8988T (cell line): ENCODE measurements around the gene FRAS1.
"Not testable (repeated sequence)": the region's sequence is repeated elsewhere in the genome, so short reads cannot be mapped to it uniquely, and the experiment has no call there.

Experiments
- DNase-seq: peaks from one replicate; pipeline ENCODE4 v3.0.0; 2011

Gene FRAS1

DNA sequence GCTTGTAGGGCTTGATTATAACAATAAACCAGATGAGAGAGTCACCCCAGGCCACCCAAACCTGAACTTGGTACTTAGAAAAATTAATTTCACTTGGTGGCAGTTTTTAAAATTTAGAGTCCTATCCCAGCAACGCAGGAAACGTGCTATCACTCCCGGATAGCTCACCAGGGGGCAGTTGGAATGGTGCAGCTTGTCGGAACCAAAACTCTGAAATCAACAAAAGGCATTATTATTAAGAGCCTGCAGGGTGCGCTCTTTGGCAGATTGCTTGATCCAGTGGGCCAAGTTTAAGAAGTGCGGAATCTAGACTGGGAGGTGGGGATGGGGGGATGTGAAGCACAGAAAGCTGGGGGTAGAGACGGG lies 2.4 kb downstream of the FRAS1 start:
- peak; percentile 53 for DNase-seq

DNA sequence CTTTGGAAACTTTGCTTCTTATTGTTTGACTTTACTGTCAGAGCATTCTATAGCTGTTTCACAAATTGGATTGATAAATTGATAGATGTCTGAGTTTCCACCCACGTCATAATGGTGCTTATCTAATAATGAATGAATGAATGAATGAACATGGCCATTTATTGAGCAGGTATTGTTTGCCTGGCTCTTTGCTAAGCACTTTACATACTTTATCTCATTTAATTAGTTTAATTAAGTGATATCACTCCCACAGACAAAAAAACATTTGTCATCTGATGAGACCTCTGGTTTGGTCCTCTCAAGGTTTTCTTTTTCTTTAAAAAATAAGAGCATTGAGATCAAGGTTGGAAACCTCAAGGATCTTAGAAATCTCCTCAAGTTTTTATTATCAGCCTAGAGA lies 2.8 kb downstream of the FRAS1 start:
- no peak for DNase-seq

DNA sequence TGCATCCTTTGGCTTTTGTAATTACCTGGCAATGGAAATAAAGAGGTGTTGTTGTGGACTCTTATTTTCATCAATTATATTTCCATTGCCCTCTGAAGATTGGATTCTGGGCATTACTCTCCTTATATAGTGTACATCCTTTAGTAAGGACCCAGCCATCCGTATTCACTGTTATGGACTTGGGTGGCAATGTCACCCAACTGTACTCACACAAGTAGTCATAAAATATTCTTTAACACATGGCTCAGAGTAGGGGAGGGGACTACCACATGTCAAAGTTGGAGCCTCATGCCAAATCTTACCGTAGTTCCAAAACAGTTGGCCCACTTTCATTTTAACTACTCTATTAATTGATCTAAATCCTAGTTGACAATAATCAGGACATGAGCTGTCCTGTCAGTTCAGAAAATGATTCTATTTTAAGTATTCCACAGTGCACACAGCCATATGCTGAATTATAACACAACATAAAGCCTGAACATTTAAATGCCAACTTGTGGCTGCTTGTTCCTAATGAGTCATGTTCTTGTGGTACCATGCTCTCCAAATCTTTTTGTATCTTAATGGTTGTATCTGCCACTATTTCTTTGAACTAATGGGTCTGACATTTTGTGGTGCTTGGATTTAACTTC lies 4.9 kb downstream of the FRAS1 start:
- no peak for DNase-seq

DNA sequence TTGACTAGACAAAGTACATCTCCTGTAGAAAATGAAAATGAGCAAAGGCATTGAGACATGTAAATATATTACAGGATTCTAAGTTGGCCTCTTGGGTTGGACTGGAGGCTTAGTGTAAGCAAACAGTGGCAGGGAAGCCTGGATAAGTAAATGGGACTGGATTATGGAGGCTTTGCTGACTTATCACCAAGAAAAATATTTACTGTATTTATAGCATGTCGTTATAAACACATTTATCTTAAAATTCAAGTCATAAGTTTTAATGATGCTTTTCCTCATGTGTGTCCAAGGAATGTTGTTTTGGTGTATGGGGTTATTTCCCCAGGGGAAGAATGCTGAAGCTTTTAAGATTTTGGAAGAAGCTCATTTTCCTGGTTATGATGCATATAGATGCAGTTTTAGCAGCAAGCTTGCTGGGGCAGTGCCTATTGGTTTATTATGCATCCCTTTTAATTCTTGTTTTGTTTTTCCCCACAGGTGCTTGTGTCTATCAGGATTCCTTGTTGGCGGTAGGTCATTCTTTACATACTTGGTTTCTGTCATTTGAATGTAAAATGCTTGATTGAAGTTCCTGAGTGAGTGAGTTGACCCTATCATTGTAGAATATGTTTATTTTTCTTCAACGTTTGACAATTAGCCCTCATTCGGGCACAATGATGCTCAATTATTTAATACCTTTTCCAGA lies 8.5 kb downstream of the FRAS1 start:
- no peak for DNase-seq

DNA sequence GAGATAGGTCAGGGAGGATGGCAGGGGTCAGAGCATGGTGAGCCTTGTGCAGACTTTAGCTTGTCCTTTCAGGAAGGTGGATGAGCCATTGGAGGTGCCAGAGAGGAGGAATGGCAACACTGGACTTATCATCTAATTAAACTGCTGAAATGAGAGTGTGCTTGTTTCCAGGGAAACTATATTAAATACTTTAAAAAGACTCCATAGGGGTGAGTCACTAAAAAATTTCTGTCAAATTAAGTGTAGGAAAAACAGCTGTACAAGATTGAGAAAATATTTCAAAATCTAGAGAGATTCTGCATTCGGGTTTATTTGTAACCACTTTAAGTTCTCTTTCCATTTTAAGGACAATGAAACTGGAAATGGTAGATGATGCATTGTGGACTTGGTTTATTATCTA lies 11.4 kb downstream of the FRAS1 start:
- DNase-seq = no peak

DNA sequence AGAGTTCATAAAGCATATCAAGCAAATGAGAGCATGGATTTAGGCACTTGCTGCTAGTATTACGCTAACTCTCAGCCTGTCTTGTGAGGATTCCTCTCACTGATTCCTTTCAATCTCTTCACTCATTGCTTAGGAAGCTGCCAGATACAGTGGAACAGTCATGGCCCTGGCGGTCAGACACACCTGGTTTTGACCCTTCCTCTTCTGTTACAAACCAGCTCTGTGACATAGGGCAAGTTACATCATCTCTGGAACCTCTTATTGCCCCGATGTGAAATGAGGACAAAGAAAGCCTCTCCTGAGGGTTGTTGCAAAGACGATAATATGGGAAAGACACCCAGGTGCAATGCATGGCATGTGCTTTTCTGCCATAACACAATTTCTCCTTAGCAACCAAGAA lies 12.2 kb downstream of the FRAS1 start:
- no peak for DNase-seq

DNA sequence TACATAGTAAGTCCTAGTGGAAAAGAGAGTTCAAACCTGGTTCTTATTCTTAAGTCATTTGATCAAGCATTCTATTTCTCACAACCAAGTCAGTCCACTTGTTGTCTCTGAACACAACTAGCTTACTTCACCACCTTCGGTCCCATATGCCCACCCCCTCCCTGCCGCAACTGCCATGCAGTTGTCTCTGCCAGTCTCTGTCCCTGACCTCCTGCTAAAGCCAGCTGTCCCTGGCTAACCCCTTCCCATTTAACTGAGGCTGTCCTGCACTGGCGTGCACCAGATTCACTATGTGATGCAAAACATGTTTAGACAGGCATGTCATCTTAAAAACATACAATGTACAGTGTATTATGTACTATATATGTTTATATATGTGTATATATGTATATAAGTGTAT lies 12.7 kb downstream of the FRAS1 start:
- DNase-seq = no peak

DNA sequence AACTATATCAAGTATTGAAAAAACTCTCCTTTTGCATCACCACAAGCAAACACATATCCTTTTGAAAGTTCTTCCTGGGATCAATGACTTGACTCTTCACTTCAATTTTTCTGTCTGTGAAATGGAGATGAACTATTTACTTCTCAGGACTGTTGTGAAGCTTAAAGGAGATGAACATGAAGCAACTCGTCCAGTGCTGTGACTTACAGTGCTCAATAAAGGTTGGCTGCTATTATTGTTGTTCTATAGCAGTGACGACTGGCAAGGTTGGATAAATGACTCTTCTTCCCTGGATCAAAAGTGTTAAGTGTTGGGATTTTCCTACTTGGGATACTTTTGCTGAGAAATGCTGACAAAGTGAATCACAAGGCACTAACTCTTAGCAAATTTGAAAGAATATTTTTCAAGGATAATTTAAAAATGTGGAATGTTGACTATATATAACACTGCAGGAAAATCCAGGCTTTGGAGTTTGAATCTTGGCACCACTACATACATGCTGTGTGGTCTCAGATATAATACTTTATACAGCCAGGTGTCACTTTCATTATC lies 13.7 kb downstream of the FRAS1 start:
- DNase-seq = no peak

DNA sequence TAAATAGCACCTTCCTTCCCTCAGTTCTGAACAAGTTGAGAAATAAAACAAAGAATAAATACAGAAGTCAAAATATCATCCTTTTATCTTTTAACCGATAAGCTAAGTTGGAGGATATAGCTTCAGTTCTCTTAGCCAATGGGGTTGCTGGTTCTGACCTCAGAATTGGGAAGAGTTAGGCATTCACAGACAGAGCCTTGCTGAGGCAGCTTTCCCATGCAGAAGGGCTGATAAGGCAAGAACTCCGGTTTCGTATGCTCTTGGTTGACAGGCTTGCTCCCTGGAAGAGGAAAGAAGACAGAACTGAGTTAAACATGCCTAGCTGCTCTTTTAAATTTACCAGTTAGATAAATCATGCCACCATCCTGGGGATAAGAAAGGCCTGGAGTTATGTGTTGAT lies 17.6 kb downstream of the FRAS1 start:
- DNase-seq = no peak

DNA sequence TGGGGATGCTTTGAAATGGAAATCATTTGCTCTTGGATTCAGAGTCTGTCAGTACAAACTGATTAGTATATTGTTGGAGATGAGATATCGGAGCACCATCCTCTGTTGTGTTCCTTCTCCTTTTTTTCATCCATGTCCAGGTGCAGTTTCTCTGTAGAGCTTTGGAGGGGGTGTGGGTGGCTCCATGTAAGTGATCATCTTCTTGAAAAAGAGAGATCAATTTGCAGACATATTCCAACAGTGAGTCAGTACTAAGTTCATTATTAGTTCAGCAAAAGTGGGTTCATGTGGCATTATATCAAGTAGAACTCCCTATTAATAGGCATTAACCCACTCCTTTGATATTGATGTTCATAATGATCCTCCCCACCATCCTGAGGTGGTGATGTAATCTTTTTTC lies 18.9 kb downstream of the FRAS1 start:
- no peak for DNase-seq

DNA sequence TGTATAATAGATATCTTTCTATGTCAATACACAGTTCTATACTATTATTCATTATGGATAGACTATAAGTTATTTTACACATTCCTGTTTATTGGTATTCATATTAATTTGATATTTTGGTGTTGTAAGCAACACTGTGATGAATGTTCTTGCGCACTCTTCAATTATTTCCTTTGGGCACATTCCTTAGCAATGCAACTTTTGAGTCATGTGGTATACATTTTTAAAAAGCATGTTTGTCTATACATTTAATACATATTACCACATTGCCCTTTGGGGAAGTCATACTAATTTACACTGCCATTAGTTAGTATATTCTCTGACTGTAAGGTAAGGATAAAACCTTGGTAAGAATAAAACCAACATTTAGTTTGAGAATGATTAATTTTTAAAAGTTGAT lies 21.0 kb downstream of the FRAS1 start:
- DNase-seq = no peak

DNA sequence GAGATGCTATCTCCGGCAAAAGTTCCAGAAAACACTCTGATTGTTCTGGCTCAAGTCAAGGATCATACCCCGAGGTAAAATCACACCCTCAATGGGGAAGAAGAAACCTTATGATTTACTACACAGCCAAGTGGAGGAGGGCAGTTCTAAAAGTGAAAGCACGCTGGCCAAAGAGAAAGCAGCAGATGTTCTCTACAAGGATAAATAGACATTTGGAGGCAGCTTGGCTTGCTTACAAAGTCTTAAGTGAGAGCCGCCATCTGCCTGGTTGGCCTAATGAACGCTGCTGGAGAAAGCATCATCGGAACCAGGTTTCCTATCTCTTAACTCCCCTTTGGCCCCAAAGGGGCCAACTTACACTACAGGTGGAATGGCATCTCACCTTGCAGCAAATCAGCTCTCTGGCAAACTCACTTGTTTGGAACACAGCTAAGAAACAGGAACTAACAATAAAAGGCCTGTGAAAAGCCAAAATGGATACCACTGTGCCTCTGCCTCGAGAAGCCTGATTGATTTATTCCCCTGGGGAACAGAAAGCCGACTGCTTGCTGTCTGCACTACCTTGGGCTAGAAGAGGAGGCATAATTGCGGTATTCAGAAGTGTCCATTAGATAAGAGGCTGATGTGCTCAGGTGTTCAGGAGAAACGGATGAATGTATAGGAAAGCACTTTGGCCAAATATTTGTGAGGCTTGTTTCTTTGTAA lies 22.8 kb downstream of the FRAS1 start:
- no peak for DNase-seq

DNA sequence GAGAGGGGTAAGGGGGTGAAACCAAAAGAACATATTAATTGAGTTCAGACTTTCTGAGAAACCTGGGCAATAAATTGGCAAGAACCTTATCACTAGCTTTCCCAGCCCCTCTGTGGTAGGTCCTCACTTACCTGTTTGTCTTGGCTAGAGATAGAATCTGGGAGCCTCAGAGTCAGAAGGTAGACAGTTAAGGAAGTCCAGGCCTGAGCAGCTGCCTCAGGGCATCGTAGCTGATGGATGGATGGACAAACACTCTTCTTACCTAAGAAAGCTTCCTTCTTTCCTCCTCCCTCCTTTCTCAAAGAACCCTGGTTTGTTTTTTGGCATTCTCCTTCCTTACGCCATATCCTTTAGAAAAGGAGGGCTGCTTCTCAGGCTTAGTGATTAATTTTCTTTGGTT lies 24.4 kb downstream of the FRAS1 start:
- no peak for DNase-seq

DNA sequence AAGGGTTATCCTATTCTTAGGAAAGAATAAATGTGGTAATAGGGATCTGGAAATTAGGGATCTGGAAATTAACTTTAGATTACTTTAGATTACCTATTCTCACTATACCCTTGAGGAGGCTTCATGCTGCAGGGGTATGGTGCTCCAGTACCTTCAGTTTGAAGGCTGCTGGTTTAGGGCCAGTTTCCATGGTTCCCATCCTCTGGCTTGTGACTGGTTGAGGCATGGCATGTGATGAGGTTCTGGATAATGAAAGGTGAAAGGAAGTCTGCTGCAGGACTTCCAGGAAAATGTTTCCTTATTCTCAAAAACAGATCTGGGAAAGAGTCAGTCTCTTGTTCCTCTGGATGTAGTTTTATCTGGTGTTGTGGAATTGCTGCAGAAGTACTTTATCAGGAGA lies 25.9 kb downstream of the FRAS1 start:
- DNase-seq = no peak

DNA sequence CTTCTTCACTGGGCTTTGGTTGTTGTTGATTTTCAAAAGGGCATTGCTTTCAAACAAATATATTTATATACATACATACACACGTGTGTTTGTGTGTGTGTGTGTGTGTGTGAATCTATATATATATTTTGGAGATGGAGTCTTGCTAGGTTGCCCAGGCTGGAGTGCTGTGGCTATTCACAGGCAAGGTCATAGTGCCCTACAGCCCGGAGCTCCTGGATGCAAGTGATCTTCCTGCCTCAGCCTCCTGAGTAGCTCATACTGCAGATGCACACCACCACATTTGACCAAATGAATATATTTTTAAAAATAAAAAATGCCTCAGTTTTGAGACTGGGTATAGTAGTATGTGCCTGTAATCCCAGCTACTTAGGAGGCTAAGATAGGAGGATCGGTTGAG lies 34.4 kb downstream of the FRAS1 start:
- DNase-seq = no peak

DNA sequence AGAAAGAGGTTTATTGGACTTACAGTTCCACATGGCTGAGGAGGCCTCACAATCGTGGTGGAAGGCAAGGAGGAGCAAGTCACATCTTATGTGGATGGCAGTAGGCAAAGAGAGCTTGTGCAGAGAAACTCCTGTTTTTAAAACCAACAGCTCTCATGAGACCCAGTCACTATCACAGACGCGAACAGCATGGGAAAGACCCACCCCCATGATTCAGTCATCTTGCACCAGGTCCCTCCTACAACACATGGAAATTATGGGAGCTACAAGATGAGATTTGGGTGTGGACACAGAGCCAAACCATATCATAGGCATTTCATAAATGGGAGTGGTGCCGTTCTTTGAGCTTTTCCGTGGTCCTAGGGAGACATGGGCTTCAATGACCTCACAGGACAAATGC lies 35.2 kb downstream of the FRAS1 start:
- DNase-seq = not testable (repeated sequence)

DNA sequence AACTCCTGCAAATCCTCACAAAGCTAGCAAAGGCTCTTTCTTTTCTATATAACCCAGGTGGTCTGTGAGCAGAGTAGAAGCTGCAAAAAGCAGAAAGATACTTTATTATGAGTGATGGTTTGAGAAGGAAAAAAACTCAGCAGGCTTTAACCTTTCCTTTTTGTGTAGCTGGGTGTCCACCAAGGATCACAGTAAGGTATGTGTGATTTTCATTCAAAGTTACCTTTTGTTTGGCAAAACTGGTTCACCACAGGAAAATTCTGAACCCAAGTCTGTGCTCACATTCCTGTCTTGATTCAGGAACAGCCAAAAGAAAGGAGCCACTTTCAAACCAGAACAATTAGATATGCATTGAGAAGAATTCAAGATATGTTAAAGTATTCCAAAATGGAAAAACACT lies 35.7 kb downstream of the FRAS1 start:
- no peak for DNase-seq

DNA sequence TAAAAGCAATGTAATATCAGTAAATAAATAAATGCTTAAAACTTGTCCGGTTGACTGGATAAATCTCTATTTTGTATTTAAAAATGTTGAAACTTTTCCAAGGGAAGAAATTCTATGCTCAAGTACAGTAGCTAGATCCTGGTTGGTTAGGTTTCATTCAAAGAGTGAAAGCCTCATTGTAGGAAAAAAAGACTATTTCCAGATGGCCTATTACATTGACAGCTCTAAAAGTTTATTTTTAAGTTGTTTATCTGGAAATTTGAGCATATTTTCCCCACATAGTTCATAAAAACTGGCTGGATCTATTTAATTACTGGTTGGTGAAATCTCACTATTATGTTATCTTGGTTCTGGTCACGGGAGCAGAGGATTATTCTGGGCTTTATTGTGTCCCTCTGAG lies 38.0 kb downstream of the FRAS1 start:
- no peak for DNase-seq

DNA sequence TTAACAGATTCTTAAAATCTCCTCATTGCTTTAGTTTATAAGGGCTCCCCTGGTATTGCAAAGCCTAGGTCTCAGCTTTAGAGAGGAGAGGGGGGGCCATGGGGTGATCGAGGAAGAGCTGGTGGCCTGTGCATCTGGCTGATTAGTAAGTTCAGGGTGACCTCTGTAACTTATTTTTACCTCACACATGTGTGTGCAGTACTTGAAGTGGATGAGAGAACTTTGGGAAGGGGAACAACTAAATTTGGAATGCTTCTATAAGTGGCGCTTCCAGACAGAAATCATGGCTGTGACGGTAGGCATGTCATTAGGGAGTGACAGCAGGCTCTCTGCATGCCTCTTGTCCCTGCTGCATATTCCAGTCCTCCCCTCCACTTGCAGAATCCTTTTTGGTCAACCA lies 41.9 kb downstream of the FRAS1 start:
- DNase-seq = no peak

DNA sequence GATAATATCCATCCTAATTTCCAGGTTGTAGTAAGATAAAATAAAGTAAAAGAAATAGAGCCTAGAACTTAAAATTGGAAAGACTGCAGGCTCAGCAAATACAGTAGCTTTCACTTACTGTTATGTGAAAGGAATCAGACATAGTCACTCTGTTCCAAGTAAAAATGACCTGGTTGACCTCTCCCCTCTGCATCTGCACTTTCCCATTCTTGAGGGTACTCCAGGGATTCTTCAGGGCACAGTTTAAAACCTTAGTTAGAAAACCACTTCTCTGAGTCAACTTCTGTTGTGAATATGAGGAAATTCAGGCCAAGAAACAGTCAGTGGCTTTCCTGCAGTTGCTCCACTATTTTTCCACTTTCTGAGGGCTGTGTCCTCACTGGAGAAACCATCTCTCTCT lies 42.9 kb downstream of the FRAS1 start:
- DNase-seq = no peak

DNA sequence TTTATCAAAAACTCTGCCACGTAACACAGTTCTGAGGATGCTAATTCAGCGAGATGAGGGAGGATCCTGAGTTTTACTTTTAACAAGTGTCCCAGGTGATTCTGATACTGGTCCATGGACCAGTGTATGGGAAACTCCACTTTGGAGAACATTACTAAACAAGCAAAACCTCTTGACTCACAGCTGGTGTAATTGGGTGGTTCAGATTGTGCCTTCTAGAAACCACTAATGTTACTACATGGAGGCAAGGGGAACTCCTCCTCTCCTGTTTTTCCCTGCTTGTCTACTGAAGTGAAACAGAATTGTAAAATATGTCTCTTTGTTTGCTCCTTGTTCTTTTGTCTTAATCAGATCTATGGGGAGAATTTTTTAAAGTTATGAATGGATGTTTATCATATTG lies 62.6 kb downstream of the FRAS1 start:
- DNase-seq = no peak

DNA sequence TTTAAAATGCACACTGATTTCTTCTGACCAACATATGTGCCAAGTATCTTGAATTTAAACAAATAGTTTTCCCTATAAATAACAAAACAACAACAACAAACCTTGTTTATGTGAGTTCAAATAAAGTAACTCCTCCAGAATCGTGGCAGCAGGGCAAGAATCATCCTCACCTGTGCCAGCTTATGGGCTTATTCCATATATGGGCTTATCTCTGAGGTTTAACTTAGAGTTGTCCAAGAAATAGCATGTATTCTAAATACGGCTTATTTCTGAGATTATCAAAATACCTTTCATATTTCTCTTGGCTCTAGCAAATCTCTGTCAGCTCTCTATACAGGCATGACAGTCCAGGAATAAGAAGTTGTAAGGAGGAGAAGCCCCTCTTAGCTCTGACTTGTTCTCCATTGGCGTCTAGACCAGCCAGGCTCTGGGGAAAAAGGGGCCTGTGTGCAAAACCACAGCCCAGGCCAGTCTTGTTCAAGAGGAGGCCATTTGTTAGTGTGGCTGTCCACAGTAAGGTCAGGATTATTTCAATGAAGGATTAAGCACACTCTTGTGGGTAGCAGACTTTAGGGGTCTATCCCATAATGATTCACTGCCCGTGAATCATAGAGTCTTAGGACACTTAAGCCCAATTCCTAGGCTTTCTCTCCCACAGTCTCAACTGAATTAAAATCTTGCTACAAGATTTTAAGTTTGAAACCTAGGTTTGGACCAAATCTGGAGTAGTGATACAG lies 63.2 kb downstream of the FRAS1 start:
- DNase-seq = no peak

DNA sequence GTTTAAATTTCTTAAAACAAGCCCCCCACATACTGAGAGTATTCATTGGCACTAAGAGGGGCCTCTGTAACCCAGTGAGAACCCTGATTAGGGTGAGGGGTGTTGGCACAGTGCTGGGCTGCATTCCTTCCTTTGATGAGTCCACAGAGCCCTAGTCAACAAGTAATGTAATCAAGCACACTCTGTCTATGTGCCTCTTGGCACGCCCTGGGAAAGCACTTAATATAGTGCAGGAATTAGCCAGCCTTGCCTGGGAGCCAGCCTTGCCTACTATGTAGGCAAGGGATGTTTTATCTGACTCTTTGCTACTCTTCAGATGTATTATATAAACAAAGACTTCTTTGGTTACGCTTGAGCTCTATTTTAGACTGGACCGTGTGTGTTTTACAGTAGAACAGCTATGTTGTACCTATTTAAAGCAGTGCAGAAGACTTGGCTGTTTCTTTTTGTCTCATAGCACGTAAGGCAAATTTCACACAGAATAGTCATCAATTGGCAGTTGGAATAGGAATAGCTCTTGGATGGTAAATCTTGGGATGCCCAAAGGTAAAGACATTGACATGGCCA lies 64.3 kb downstream of the FRAS1 start:
- DNase-seq = no peak
